ENCODE results near the gene APOA5.

- TF ChIP-seq EZH2phosphoT487 (conservative IDR thresholded peaks at IDR 0.05; ENCODE audit: low read length), result no peak
- no peak for TF ChIP-seq CTCF (IDR thresholded peaks at IDR 0.05; ENCODE audit: insufficient read depth, low read length, poor library complexity, severe bottlenecking)
Measured at GRCh38 chr11:116825434-116825833, 33.8 kb upstream of the APOA5 start.
